ENCODE data around the gene FASN.

Gene FASN

GRCh38 chr17:82076785-82077591, 21.0 kb downstream of the FASN start:
- DNase-seq (ENCODE audit: low read depth in 2 of 2): no peak

- no peak for DNase-seq (ENCODE audit: low read depth in 2 of 2)
These were observed 21.8 kb downstream of the FASN start for GRCh38 chr17:82076018-82076784.

GRCh38 chr17:82073446-82073845, 24.6 kb downstream of the FASN start:
- DNase-seq (ENCODE audit: low read depth in 2 of 2): no peak

- DNase-seq (ENCODE audit: low read depth in 2 of 2): no peak
These were observed 25.2 kb downstream of the FASN start for GRCh38 chr17:82072827-82073226.

GRCh38 chr17:82070611-82071010, 27.4 kb downstream of the FASN start:
- DNase-seq (ENCODE audit: low read depth in 2 of 2): no peak

GRCh38 chr17:82065638-82066303, 32.3 kb downstream of the FASN start, which contains the start of gene DUS1L:
TSS of gene DUS1L (minus strand) at chr17:82065804. CDS start at chr17:82065059, 745 bp downstream.
- peak; percentile 25 to 37 for DNase-seq (ENCODE audit: low read depth in 2 of 2)

- no peak for DNase-seq (ENCODE audit: low read depth in 2 of 2)
These were observed 32.8 kb downstream of the FASN start for GRCh38 chr17:82065193-82065637.

- no peak for DNase-seq (ENCODE audit: low read depth in 2 of 2)
These were observed 33.4 kb downstream of the FASN start for GRCh38 chr17:82064433-82065192.

GRCh38 chr17:82063424-82064415, 34.3 kb downstream of the FASN start:
- no peak for DNase-seq (ENCODE audit: low read depth in 2 of 2)

GRCh38 chr17:82062984-82063368, 35.1 kb downstream of the FASN start:
- DNase-seq (ENCODE audit: low read depth in 2 of 2): no peak

- DNase-seq (ENCODE audit: low read depth in 2 of 2): no peak
These were observed 35.7 kb downstream of the FASN start for GRCh38 chr17:82062076-82062983.

GRCh38 chr17:82061047-82061925, 36.8 kb downstream of the FASN start:
- DNase-seq (ENCODE audit: low read depth in 2 of 2): no peak

GRCh38 chr17:82060614-82061013, 37.4 kb downstream of the FASN start:
- DNase-seq (ENCODE audit: low read depth in 2 of 2): no peak

- DNase-seq (ENCODE audit: low read depth in 2 of 2): no peak
These were observed 38.0 kb downstream of the FASN start for GRCh38 chr17:82060001-82060380.

- no peak for DNase-seq (ENCODE audit: low read depth in 2 of 2)
These were observed 38.6 kb downstream of the FASN start for GRCh38 chr17:82059272-82060000.

GRCh38 chr17:82058855-82059249, 39.2 kb downstream of the FASN start:
- no peak for DNase-seq (ENCODE audit: low read depth in 2 of 2)

- DNase-seq (ENCODE audit: low read depth in 2 of 2): no peak
These were observed 39.7 kb downstream of the FASN start for GRCh38 chr17:82058230-82058854.

Data from activated CD8-positive, alpha-beta memory T cell treated with anti-CD3 and anti-CD28 coated beads for 4 hours (primary cell).